ENCODE results near the gene REEP2.

The REEP2 gene

DNA sequence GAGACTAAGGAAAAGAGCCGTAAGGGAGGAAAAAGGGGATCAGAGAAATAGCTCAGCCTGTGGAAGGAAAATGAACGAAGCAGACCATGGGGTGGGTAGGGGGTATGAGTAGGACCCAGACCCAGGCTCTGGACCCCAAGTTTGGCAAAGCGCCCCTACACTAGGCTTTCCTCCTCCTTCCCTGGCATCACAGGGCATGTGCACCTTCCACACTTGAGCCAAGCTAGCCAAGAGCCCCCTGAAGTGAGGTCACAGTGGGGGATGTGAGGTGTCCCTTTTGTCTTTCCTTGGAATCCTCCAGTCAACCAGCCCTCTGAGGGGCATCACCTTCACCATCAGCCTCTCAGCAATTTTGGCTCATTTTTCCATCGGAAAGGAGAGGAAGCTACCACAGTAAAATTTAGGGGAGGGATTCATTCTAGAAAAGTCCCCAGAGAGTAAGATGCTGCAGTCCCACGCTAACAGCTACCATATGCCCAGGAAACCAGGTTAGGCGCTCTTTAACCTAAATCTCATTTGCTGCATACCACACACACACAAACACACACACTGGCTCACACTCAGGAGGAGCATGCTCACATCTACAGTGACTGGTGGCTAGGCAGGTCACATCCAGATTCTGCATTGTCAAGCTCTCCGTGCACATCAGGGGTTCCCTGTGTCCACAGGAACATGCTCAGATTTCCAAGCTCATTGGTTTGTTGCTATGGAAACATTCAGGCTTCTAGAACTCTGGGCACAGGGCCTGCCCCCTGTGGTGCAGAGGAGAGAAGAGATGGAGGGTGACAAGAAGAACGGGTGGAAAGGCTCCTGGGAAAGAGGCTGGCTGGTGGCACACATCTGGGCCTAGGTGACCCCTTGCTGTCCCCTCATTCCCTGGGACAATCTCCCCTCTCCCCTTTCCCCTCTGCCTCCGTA lies 9.9 kb downstream of the REEP2 start:
- no peak for DNase-seq (ENCODE audit: low read depth in 2 of 2, low spot score in 1 of 2)

DNA sequence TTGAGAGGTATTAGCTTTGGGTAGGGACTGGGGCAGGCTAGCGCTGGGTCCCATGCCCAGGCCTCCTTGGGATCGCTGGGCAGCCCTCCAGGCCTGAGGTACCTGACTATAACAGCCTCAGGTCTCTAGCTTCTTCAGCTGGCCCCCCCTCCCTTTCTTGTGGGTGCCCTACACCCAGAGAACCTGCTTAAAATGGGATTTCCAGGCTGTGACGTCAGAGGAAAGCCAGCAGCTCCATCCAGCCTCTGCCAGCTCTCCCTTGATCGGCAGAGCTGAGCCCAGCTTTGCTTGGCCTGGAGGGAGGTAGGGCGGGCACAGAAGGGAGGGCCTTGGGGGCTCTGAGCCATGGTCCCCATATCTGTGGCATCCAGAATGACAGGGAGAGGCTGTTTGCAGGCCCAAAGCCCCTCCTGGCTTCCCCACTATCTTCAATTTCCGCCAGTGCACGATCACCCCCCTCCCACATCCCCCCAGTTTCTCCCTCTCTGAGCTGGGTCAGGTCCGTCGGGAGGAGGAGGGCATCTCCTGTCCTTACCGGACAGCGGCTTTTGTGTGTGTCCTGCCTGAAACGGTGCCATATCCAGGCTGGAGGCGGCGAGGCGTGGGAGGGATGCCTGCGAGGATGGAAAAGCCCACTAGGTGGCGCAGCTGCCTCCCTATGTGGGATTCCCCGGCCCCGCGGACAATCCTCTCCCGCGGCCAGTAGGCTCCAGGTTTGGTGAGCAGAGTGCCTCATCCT lies 10.8 kb downstream of the REEP2 start:
- peak; percentile 61 to 73 for DNase-seq (ENCODE audit: low read depth in 2 of 2, low spot score in 1 of 2)

DNA sequence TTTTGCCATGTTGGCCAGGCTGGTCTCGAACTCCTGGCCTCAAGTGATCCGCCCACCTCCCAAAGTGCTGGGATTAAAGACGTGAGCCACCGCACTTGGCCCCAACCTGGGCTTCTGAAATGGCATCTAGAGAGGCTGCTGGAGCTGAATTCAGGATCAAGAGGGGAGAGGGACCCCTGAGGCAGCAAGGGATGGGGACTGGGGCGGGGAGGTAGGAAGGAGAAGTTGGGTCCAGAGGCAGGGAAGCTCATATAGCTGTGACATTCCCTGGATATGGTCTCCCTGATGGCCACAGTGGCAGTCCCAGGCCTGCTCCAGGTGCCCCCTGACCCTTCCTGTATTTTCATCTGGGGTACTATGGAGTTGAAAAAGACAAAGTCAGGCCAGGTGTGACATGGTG lies 12.1 kb downstream of the REEP2 start:
- no peak for DNase-seq (ENCODE audit: low read depth in 2 of 2, low spot score in 1 of 2)

DNA sequence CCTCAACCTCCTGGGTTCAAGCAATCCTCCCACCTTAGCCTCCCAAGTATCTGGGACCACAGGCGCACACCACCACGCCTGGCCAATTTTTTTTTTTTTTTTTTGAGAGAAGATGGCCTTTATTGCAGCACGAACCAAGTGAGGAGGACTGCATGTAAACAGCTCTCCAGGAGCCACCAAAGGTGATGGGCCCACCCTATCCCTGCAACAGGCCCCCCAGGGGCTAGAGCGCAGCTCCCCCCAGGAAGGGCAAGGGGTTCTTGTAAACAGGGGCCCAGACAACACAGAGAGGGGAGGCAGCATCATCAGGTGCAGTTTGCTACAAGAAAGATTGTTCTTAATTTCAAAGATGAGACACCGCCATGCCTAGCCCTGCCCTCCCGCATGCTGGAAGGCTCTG lies 13.9 kb downstream of the REEP2 start:
- DNase-seq (ENCODE audit: low read depth in 2 of 2, low spot score in 1 of 2): no peak

DNA sequence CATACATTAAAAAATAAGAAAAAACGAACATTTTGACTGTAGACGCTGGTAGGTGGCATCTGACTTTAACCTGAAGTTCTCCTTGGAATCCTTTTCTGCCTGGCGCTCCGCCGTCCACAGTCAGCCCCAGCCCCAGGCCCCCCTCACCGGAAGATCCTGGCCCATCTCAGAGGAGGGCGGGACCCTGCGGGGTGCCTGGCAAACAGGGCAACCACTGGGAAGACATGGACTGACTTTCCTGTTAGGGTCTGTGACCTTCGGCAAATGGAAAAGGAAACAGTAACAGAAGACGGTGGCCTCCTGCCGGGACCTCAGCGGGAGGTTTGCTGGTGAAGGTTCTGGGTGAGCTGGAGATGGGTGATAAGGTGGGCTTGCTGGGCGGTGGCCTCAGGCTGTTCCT lies 14.7 kb downstream of the REEP2 start:
- no peak for DNase-seq (ENCODE audit: low read depth in 2 of 2, low spot score in 1 of 2)

DNA sequence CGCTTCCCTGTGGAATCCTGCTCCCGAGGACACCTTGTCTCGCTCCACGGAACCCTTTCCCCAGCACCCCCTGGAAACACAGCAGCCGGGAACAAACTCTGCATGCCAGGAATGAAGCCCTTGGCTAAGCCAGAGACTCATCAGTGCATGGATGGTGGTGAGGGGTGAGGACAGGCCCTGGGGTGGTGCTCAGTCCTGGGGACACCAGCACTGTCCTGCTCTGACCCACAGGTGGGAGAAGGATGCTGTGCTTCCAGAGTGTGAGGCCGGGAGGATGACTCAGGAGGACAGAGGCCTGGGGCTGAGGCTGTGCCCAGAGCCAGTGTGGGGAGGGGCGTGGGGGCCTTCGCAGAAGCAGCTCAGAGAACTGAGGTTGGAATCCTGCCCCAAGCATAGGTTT lies 15.3 kb downstream of the REEP2 start:
- no peak for DNase-seq (ENCODE audit: low read depth in 2 of 2, low spot score in 1 of 2)

DNA sequence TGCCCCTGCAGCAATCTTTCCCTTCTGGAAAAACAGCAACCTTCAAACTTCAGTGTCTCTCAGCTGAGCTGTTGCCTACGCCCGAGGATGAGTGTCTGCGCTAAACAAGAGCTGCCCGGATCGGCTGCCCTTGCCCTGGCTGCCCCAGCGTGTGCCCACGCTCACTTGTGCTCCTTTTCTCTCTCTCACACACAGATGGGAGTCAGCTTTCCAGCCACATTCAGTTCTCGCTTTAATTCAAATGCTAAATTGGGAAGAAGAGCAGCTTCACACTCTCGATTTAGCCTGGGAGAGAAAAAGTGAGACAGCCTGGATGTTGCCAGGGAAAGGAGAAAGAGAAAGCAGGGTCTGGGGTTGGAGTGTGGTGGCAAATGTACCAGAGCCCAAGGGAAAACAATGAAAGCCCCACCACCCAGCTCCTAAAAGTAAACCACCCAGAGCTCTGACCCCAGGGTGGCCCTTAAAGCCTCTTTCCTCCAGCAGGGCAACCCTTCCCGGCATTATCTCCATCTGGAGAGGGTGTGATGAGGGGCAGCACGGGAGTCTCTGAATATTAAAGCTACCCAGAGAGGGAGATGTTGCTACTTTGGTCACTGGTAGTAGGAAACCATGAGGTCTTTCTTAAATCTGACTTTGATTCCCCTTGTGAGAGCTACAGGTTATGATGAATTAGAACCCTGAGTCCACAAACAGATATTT lies 16.5 kb downstream of the REEP2 start:
- DNase-seq (ENCODE audit: low read depth in 2 of 2, low spot score in 1 of 2): no peak

DNA sequence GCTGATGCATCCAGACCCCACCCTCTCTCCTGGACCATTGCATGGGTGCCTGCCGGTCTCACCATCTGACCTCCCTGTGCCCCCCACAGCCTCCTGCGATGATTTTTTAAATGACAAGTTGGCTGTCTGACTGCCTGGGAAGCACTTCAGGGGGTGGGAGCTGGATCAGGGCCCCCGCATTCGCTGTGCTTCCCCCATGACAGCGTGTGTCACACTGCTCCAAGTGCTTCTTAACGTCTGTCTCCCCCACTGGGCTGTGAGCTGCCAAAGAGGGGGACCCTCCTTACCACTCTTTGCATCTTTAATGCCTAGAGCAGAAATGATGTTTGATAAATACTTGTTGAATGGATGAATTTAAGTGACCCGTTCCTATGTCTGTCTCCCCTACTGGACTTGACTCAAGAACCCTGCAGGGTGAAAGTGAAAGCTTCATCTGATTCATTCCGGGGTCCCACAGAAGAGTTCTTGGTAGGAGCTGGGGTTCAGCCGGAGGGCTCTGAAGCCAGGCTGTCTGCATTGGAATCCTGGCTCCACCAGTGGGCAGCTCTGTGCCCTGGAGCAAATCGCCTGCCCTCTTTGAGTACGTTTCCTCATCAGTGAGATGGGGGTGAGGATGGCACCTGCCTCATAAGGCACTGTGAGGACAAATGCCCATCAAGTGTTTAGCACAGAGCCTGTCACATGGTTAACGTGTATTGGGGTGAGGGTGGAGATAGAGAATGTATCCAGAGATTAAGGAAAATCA lies 18.8 kb downstream of the REEP2 start:
- no peak for DNase-seq (ENCODE audit: low read depth in 2 of 2, low spot score in 1 of 2)

DNA sequence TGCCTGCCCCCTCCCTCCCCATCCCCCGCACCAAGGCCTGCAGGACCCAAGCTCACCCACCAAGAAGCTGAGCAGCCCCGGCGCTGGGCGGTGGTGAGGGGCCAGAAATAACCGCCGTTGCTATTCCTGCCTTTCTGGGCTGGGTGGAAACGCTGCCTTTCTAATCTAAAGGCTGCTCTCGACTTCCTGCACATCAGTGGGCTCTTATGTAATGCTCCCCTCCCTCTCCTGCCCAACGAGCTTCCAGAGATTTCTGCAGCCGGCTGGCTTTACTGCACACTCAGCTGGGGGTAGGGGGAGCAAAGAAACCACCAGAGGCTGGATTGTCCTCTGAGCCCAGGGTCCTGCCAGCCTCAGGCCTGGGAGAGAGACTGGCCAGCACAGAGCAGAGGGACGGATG lies 19.5 kb downstream of the REEP2 start:
- DNase-seq (ENCODE audit: low read depth in 2 of 2, low spot score in 1 of 2): no peak

DNA sequence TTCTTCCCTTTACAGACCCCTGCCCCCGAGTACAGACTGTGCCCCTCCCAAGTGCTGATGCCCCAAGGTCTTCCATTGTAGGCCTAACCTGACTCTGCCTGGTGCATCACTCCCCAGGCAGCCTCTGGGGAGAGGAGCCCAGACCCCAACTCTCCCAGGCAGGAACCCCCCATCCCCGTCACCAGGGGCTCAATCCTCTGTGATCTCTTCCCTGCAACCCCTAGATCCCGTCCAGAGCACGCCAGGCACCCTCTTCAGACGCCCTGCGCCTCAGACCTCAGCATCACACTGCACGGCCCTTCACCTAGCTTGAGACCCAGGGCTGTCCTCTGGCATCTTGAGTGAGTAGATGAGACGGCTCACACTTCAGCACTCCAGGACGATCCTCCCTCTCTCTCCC lies 20.0 kb downstream of the REEP2 start:
- no peak for DNase-seq (ENCODE audit: low read depth in 2 of 2, low spot score in 1 of 2)

DNA sequence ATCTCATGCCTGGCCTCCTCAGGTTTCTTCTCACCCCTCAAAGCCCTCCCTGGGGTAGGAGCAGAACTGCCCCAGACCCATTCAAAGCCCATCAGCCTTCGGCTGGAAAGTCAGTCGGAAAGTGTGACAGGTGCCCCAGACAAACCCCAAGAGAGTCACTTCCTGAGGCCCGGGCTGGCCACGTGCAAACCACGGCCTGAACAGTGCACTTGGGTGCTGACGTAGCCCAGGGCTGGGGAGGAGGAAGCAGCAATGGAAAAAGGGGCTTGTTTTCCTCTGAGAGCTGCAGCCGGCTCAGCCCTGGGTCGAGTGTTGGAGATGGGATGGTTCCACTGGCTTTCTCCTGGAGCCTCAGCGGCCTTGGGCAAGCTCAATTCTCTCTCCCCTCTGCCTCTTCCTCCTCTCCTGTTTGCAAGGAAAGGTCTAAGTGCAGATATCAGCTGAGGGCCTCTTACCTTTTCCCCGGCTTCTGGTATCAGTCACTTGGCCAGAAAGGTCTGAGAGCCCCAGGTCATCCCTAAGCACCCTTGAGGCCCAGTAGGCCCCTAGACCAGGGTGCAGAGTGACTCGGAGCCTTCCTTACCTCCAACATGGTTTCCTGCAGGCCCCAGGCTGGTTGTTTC lies 20.6 kb downstream of the REEP2 start:
- peak; percentile 73 to 87 for DNase-seq (ENCODE audit: low read depth in 2 of 2, low spot score in 1 of 2)

DNA sequence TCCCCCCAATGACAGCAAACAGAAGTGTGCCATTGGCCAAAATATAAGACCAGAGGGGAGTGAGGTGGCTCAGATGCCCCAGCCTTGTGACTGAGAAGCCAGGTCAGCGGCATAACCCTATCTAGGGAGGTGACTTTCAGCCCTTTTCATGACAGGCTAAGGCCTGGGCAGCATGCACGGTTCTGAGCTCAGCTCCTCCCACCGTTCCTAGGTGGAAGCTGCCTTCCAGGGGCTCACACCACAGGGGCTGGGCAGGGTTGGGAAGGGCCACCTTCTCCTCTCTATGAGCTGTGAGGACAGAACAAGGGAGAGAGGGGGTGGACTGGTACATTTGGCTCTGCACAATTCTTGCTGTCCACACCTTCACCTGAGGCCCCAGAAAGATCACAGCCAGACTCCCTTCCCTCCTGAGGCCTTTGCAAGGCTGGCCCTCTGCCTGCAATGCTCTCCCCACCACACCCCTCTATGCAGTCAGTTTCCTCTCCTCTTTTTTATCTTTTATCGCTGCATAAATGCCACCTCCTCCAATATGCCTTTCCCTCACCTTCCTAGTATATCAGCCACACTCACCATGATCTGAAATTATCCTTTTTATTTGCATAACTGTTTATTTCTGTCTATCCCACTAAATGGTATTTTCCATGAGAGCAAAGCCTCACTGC lies 21.3 kb downstream of the REEP2 start:
- DNase-seq (ENCODE audit: low read depth in 2 of 2, low spot score in 1 of 2): no peak

DNA sequence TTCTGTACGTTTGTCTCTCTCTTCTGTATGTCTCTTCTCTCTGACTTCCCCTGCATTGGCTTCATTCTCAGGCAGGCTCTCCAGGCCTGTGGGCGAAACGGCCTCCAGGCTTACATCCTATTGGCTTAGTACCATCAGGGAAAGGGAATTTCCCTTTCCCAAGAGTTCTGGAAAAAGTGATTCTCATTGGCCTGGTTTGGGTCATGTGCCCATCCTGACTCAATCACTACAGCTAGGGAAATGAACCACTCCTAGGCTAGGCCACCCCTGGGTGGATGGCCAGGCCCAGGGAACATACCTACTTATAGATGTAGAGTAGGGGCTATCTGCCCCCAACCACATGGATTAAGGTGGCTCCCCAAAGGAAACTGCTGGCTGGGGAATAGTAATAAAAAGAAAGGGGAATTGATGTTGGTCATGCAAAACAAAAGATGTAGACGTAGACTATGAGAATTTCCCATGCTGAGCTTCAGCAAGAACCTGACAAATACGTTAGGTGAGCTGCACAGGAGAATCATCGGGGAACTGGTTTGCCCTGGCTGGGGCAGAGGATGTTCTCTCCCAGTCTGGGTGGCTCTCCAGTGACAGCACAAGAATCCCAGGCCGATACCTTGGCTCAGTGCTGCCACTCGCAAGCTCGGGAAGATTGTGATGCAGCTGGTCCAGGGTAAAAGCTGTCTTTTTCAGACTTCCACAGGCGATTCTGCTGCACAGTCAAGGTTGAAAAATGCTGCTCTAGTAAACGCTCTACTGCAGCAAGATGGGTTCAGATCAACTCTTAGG lies 22.7 kb downstream of the REEP2 start:
- no peak for DNase-seq (ENCODE audit: low read depth in 2 of 2, low spot score in 1 of 2)

DNA sequence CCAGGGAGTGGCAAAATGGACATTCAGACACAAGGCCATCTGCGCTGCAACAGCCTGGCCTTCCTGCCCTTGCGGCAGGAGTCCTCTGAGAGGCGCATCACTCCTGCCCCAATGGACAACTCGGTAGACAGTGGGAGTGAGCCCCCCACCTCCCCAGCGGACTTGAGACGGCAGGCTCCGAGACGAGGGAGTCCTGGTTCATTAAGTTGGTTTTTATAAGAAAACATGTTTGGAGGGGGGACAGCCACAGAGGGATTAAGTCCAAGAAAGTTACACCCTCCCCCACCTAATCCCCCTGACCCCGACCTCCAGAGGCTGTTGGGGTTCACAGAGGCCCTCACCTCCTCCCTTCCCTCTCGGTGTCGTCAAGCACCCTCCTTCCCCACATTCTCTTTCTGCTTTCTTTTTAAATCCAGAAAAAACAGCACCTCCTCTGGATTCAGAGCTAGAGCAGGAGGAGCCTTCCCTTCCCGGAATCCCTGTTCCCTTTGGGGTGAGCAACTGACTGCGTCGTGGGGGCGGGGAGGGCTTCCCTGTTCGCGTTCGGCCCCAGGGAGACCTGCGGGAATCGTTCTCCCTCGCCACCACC lies 24.7 kb downstream of the REEP2 start:
- DNase-seq (ENCODE audit: low read depth in 2 of 2, low spot score in 1 of 2): no peak

DNA sequence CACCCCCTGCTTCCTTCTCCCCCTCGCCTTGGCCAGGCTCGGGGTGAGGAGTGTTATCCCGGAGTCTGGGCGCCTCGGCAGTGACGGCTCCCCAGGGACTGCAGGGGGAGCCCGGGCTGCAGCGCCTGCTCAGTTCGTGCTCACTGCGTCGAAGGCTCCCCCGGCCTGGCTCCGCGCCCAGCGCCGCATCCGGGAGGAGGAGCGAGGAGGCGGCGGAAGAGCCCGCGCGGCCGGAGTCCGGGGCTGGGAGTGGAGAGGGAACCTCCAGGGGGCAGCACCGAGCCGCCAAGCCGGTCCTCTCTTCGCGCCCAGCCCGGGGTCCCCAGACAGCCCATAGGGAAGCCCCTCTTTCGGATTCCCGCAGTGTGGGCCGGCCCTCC lies 25.1 kb downstream of the REEP2 start:
- peak; percentile 83 for DNase-seq (ENCODE audit: low read depth in 2 of 2, low spot score in 1 of 2)

DNA sequence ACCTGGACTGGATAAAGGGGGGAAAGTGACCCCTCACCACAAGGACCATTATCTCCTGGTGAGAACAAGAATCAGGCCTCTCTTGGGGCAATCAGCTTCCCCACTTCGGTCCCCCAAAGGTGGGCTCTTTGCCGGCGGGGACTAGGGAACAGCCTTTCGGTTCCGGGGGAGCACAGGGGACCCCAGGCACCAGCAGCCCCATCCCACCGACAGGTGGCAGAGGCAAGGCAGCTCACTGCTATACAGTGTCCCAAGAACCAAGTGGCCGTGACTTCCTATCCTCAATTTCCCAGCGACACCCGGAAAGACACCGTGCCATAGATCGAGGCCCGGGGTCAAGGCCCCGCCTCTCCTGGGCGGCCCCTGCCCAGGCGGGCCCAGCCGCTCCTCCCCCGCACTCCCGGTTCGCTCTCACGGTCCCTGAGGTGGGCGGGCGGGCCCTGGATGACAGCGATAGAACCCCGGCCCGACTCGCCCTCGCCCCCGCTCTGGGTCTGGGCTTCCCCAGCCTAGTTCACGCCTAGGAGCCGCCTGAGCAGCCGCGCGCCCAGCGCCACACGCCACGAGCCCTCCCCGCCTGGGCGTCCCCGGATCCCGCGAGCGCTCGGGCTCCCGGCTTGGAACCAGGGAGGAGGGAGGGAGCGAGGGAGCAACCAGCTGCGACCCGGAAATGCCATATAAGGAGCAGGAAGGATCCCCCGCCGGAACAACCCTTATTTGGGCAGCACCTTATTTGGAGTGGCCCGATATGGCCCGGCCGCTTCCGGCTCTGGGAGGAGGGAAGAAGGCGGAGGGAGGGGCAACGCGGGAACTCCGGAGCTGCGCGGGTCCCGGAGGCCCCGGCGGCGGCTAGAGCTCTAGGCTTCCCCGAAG lies 25.8 kb downstream of the REEP2 start:
- peak; percentile 87 to 93 for DNase-seq (ENCODE audit: low read depth in 2 of 2, low spot score in 1 of 2)

DNA sequence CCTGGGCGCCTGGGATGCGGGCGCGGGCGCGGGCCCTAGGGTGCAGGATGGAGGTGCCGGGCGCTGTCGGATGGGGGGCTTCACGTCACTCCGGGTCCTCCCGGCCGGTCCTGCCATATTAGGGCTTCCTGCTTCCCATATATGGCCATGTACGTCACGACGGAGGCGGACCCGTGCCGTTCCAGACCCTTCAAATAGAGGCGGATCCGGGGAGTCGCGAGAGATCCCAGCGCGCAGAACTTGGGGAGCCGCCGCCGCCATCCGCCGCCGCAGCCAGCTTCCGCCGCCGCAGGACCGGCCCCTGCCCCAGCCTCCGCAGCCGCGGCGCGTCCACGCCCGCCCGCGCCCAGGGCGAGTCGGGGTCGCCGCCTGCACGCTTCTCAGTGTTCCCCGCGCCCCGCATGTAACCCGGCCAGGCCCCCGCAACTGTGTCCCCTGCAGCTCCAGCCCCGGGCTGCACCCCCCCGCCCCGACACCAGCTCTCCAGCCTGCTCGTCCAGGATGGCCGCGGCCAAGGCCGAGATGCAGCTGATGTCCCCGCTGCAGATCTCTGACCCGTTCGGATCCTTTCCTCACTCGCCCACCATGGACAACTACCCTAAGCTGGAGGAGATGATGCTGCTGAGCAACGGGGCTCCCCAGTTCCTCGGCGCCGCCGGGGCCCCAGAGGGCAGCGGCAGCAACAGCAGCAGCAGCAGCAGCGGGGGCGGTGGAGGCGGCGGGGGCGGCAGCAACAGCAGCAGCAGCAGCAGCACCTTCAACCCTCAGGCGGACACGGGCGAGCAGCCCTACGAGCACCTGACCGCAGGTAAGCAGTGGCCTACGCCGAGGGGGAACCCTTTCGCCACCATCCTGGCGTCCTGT lies 26.6 kb downstream of the REEP2 start, which contains the start of gene EGR1:
TSS of gene EGR1 (plus strand) at position 219 of the 864 bp plus-strand sequence. CDS start at position 502, 283 bp downstream.
- DNase-seq (ENCODE audit: low read depth in 2 of 2, low spot score in 1 of 2): peak; percentile 94
